OCI-LY7 (cell line): ENCODE data around the gene NOX4.
"Not testable (repeated sequence)": the region's sequence is repeated elsewhere in the genome, so short reads cannot be mapped to it uniquely, and the experiment has no call there.

Experiments used
- EZH2phosphoT487 ChIP-seq: fragments of 200-600 bp; sonication (generic); IDR thresholded peaks from 2 replicates; pipeline ENCODE4 v1.6.1; 2018; ENCODE audit warnings: low read depth, borderline replicate concordance, mild to moderate bottlenecking, mixed run types, antibody characterized with exemption, low read length, moderate library complexity, mixed read lengths
- TF ChIP-seq, protein P1 (sequence below): fragments of 200-600 bp; sonication (generic); conservative IDR thresholded peaks from 2 replicates; pipeline ENCODE4 v1.5.1; 2014; ENCODE audit warnings: mild to moderate bottlenecking, antibody characterized with exemption, low read length, moderate library complexity, mixed read lengths

DNA sequence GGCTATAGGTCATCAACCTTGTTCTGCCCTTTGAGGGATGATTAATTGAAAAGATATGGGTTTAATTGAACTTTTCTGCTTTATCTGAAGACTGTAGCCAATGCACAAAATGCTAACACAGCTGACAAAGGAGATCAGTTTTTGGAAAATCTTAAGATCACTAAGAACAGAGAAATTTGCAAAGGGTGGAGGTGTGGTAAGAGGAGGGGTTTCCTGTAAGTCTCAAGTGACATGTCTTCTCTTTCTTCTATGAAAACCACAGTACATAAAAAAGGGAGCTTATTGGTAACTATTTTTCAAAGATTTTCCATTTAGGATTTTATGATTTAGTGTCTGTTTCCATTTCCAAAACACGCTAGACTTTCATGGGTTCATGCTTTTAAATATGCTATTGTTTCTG, 204.6 kb downstream of the NOX4 start:
- TF ChIP-seq, protein P1, sequence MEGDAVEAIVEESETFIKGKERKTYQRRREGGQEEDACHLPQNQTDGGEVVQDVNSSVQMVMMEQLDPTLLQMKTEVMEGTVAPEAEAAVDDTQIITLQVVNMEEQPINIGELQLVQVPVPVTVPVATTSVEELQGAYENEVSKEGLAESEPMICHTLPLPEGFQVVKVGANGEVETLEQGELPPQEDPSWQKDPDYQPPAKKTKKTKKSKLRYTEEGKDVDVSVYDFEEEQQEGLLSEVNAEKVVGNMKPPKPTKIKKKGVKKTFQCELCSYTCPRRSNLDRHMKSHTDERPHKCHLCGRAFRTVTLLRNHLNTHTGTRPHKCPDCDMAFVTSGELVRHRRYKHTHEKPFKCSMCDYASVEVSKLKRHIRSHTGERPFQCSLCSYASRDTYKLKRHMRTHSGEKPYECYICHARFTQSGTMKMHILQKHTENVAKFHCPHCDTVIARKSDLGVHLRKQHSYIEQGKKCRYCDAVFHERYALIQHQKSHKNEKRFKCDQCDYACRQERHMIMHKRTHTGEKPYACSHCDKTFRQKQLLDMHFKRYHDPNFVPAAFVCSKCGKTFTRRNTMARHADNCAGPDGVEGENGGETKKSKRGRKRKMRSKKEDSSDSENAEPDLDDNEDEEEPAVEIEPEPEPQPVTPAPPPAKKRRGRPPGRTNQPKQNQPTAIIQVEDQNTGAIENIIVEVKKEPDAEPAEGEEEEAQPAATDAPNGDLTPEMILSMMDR, result not testable (repeated sequence)
- not testable (repeated sequence) for TF ChIP-seq EZH2phosphoT487
